Naive thymus-derived CD8-positive, alpha-beta T cell (primary cell): Measurements from ENCODE around the gene FOXP3. TPM values are rescaled to one million over a fixed set of nuclear protein-coding genes. Genes with fewer than 3 reads are reported as not detected.
"Not testable (repeated sequence)": the region's sequence is repeated elsewhere in the genome, so short reads cannot be mapped to it uniquely, and the experiment has no call there.

ENCODE experiments used
- ATAC-seq, 2 donors: fragments of 150-1000 bp; cut with Tn5 transposase in 1 of 2; sonication (Bioruptor Pico), chemical (Tn5 transposase) in 1 of 2; 1 replicate in 1 of 2; 2 replicates in 1 of 2; pipeline ENCODE4 v1.10.0; 2021; ENCODE audit warnings: mild to moderate bottlenecking in 2 of 2, moderate library complexity in 2 of 2
- POLR2A ChIA-PET: fragments of 350-600 bp; sonication (Branson Sonifier 250); formaldehyde crosslinking; loops from one replicate; lab custom pipeline; 2021; ENCODE audit warnings: antibody characterized with exemption; lab: Charles Lee
- DNase-seq, 10 donors: peaks; one replicate each; pipeline versions ENCODE4 v3.0.0 to v3.0.0-alpha.2; 2020 to 2022
- H3K27ac Mint-ChIP-seq, 10 donors: one replicate each; pipeline ENCODE4 v1.8.0; 2020 to 2022; ENCODE audit warnings: mild to moderate bottlenecking in 10 of 10, mixed read lengths in 10 of 10, moderate library complexity in 4 of 10, inconsistent platforms in 1 of 10
- H3K27me3 Mint-ChIP-seq, 5 donors: one replicate each; pipeline ENCODE4 v1.8.0; 2021 to 2022; ENCODE audit warnings: mixed read lengths in 5 of 5
- H3K36me3 Mint-ChIP-seq, 3 donors: one replicate each; pipeline ENCODE4 v1.8.0; 2020 to 2022; ENCODE audit warnings: mixed read lengths in 3 of 3, mild to moderate bottlenecking in 2 of 3, inconsistent platforms in 1 of 3
- H3K4me1 Mint-ChIP-seq, 4 donors: one replicate each; pipeline ENCODE4 v1.8.0; 2021 to 2022; ENCODE audit warnings: mixed read lengths in 4 of 4
- H3K4me3 Mint-ChIP-seq, 10 donors: one replicate each; pipeline ENCODE4 v1.8.0; 2020 to 2022; ENCODE audit warnings: mild to moderate bottlenecking in 10 of 10, mixed read lengths in 10 of 10, moderate library complexity in 6 of 10, inconsistent platforms in 1 of 10
- H3K9me3 Mint-ChIP-seq, 9 donors: one replicate each; pipeline ENCODE4 v1.8.0; 2020 to 2022; ENCODE audit warnings: mixed read lengths in 9 of 9, mild to moderate bottlenecking in 3 of 9, inconsistent platforms in 1 of 9, moderate library complexity in 1 of 9
- polyA plus RNA-seq, 3 donors: library from polyadenylated mRNA; unstranded; fragments of 300-500 nt; fragmentation: Illumina TruSeq; gene quantifications; one replicate each; pipeline ENCODE4 v1.2.3, GENCODE V29; 2021
- total RNA-seq, 8 experiments: library from RNA in 2 of 8; stranded (reverse) in 2 of 8; gene quantifications; one replicate each; pipeline ENCODE4 v1.2.3 and lab custom pipeline; 2021 to 2026

FOXP3 gene, protein sequence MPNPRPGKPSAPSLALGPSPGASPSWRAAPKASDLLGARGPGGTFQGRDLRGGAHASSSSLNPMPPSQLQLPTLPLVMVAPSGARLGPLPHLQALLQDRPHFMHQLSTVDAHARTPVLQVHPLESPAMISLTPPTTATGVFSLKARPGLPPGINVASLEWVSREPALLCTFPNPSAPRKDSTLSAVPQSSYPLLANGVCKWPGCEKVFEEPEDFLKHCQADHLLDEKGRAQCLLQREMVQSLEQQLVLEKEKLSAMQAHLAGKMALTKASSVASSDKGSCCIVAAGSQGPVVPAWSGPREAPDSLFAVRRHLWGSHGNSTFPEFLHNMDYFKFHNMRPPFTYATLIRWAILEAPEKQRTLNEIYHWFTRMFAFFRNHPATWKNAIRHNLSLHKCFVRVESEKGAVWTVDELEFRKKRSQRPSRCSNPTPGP
- total RNA-seq, result under 1 TPM; 0.18 to 0.41 TPM
- under 1 TPM in 2 of 3 donors, not detected in 1; 0.17 to 0.33 TPM for polyA plus RNA-seq
- total RNA-seq (lab: John Stamatoyannopoulos, UW), result 0 to 0.09 (median 0.07) reads per million in 6 experiments

DNA sequence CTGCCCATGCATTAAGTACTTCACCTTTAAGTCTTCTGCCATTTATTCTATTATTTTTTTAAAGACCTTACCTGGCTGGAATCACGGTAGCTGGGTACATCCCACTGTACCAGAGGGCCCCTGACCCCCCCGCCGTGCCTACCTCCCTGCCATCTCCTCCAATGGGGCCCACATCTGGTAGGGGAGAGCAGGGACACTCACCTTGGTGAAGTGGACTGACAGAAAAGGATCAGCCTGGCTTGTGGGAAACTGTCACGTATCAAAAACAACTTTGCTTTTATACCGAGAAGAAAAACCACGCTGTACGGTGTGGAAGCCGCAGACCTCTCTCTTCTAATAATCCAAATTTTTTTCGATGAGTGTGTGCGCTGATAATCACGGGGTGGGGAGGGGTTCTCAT, at the start of gene FOXP3:
Gene FOXP3, minus strand, starts transcription at position 251 of the 400 bp plus-strand sequence. CDS start 6,205 bp downstream, outside the sequence.
- POLR2A ChIA-PET, result interaction anchor here (2.2 kb wide), 1 partner anchor 9 kb away, joined by 5 read pairs; no protein-coding TSS in a partner anchor
- DNase-seq, result no peak
- no peak for ATAC-seq
- Mint-ChIP-seq H3K27me3 (no peaks in the 10 kb centered on the region), H3K9me3 (no peaks in the 10 kb centered on the region), H3K4me3 (no peak within 1 kb of the TSS), H3K4me1 (peaks cover 4 to 27% (median 16%) of the 10 kb centered on the region in 4 donors), H3K27ac (no peak within 1 kb of the TSS), H3K36me3 (no peaks in the 10 kb centered on the region)

DNA sequence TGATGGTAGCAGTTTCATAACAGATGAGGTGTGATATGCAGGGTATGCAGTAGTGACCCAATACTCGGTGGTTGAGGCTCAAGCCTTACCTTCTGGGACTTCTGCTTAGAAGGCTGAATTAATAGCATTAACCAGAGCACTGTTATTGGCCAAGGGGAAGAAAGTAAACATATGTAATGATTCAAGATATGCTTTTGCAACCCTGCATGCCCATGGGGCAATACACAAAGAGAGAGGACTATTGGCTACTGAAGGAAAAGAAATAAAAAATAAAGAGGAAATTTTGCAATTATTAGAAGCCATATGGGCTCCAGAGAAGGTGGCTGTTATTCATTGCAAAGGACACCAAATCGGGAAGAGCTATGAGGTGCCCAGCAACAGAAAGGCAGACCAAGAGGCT, 47.7 kb upstream of the FOXP3 start:
- ATAC-seq (no peak), DNase-seq (no peak)
- no peaks in the 10 kb centered on the region for H3K36me3 Mint-ChIP-seq
- H3K4me3 Mint-ChIP-seq, result no peak overlapping the region
- H3K27ac Mint-ChIP-seq, result no peak overlapping the region
- peaks cover 14 to 24% (median 22%) of the 10 kb centered on the region in 4 donors for H3K4me1 Mint-ChIP-seq
- no peaks in the 10 kb centered on the region for H3K9me3 Mint-ChIP-seq
- POLR2A ChIA-PET, result no interaction called here
- H3K27me3 Mint-ChIP-seq, result no peaks in the 10 kb centered on the region

DNA sequence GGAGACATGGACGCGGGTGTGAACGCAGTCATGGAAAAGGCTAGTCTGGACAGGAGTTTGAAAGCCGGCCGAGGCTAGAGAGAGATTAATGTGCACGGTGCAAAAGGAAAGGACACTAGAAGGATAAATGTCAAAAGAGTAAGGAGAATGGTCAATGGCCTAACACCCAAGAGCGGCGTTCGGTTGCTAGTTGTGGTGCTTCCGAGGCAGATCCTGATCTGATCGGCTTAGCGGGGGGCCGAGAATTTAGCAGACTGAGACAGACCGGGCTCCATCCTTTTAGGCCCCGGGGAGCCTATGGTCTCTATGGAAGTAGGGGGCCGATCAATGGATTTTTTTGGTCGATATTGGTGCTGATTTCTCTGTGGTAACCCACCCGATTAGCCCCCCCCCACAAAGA, 45.9 kb upstream of the FOXP3 start:
- peaks cover 14 to 24% (median 22%) of the 10 kb centered on the region in 4 donors for H3K4me1 Mint-ChIP-seq
- H3K9me3 Mint-ChIP-seq, result no peaks in the 10 kb centered on the region
- H3K27me3 Mint-ChIP-seq, result no peaks in the 10 kb centered on the region
- H3K27ac Mint-ChIP-seq, result peak overlapping the region; percentile 78 to 99 (median 98)
- peak overlapping the region in 5 of 10 donors; percentile 28 to 92 (median 89) for H3K4me3 Mint-ChIP-seq
- DNase-seq, result no peak
- POLR2A ChIA-PET, result interaction anchor here (1.2 to 2.8 kb wide), 4 partner anchors 18 to 75 kb away, joined by 7 to 22 read pairs (median 12); partner anchors contain the start of genes CCDC22 and PPP1R3F
- H3K36me3 Mint-ChIP-seq, result no peaks in the 10 kb centered on the region
- ATAC-seq, result no peak

DNA sequence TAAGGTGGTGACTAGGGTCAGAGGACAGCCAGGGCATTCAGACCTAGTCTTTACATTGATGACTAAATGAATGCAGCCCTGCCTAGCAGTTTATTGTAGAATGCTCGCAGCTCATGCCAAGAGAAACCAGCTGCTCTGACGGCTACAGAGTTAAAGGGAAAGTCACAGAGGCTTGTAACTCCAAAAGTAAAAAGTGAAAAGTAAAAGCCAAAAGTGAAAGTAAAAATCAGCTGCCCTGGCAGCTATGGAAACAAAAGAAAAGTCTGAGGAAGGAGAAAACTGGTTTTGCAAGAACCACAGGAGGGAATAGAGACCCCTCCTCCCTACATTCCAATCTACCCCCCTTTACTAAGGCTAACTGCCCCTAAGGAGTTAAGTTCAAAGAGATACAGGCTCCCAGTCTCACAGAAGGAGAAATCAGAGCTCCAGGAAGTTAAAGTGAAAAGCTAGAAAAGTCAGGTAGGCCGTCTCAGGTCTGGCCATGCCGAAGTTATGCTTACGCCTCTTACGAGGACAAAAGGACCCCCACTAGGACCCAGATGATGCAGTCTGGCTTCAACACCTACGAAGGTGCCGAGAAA, 45.0 kb upstream of the FOXP3 start:
- peak overlapping the region; percentile 77 to 93 (median 86) for H3K4me3 Mint-ChIP-seq
- peak overlapping the region; percentile 93 to 99 (median 98) for H3K27ac Mint-ChIP-seq
- DNase-seq (peak in 6 of 10 donors; percentile 1 to 60 (median 36)), ATAC-seq (peak; percentile 65 to 83)
- H3K36me3 Mint-ChIP-seq, result no peaks in the 10 kb centered on the region
- no peaks in the 10 kb centered on the region for H3K27me3 Mint-ChIP-seq
- peaks cover 14 to 24% (median 22%) of the 10 kb centered on the region in 4 donors for H3K4me1 Mint-ChIP-seq
- no peaks in the 10 kb centered on the region for H3K9me3 Mint-ChIP-seq
- POLR2A ChIA-PET, result interaction anchor here (0.7 to 2.8 kb wide), 9 partner anchors 17 to 351 kb away, joined by 3 to 22 read pairs (median 7); partner anchors contain the start of genes CCDC22, GRIPAP1 and PPP1R3F

DNA sequence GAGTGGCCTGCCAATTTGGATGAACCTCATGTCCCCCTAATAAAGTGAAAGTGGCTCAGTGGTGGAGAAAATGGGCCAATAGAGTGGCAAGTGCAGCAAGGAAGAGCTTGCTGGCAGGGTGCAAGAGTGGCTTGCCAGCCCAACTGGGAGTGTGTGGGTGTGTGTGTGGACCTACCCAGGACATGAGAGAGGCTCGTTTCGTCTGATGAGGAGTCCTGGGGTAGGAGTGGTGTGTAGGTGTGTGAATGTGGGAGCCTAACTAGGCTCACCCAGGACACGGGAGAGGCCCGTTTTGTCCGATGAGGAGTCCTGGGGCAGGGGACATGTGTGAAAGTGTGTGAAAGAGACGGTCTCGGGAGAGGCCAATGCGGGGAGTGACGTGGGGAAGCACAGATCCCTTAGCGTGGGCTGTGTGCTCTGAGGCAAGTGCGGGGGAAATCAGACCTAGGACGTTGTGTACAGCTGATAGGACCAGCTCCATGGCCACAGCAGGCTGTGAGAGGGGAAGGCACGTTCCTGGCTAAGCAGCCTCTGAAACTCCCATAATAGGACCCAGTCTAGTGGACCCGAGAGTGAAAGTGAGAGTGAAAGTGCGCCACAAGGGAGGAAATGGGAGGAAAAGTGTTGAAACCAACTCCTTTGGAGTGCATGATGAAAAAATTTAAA, 44.2 kb upstream of the FOXP3 start:
- DNase-seq (peak in 7 of 10 donors; percentile 1 to 44 (median 17)), ATAC-seq (peak; percentile 59 to 81)
- peaks cover 14 to 24% (median 22%) of the 10 kb centered on the region in 4 donors for H3K4me1 Mint-ChIP-seq
- peak overlapping the region; percentile 93 to 99 (median 98) for H3K27ac Mint-ChIP-seq
- H3K9me3 Mint-ChIP-seq, result no peaks in the 10 kb centered on the region
- no peaks in the 10 kb centered on the region for H3K36me3 Mint-ChIP-seq
- no peaks in the 10 kb centered on the region for H3K27me3 Mint-ChIP-seq
- POLR2A ChIA-PET, result interaction anchor here (0.6 to 2.8 kb wide), 9 partner anchors 17 to 350 kb away, joined by 3 to 22 read pairs (median 5); partner anchors contain the start of genes GRIPAP1 and PPP1R3F
- peak overlapping the region; percentile 77 to 93 (median 86) for H3K4me3 Mint-ChIP-seq

DNA sequence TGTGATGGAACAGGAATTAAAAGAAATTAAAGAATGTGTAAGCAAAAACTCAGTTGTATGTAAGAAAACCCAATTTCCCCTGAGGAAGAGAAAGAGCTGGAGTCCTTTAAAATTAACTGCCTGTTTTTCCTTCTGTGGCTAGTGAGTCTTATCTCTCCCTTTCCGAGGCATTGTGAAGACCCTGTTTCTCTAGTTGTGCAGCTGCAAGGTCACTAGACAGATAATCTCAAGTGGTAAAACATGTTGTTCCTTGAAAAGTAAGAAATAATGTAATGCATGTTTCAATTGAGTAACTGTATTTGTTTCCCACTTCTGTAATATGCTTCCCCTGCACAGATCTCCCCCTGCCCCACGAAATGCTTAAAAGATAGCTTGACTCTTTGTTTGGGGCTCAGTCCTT, 43.3 kb upstream of the FOXP3 start:
- peak overlapping the region in 9 of 10 donors; percentile 2 to 99 (median 77) for H3K27ac Mint-ChIP-seq
- not testable (repeated sequence) for ATAC-seq, H3K27me3 Mint-ChIP-seq, H3K9me3 Mint-ChIP-seq, H3K36me3 Mint-ChIP-seq, DNase-seq
- peak overlapping the region in 2 of 10 donors; percentile 38 to 89 for H3K4me3 Mint-ChIP-seq
- H3K4me1 Mint-ChIP-seq, result peaks cover 14 to 24% (median 22%) of the 10 kb centered on the region in 4 donors
- POLR2A ChIA-PET, result interaction anchor here (0.7 to 2.8 kb wide), 5 partner anchors 16 to 306 kb away, joined by 4 to 17 read pairs (median 5); partner anchors contain the start of genes GRIPAP1 and PPP1R3F

DNA sequence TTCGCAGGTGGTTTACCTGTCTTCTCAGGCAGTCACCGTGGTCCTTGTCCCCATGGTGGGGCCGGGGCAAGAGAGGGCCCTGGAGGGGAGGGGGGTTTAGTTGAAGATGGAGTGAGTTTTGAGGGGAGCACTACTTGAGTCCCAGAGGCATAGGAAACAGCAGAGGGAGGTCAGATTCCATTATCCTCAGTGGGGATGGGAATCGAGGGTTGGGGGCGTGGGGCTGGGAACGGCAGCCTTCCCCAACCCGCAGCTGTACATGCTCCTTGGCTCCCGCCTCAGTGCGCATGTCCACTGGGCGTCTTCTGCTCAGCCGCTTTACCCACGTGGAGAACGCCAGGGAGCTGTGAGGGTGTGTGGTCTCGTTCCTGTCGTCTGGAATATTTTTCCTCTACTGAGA, 38.8 kb upstream of the FOXP3 start, which contains the start of gene GAGE10:
Gene GAGE10, plus strand, starts transcription at position 301 of the 400 bp plus-strand sequence. CDS start 1,214 bp downstream, outside the sequence.
- no peak for ATAC-seq

DNA sequence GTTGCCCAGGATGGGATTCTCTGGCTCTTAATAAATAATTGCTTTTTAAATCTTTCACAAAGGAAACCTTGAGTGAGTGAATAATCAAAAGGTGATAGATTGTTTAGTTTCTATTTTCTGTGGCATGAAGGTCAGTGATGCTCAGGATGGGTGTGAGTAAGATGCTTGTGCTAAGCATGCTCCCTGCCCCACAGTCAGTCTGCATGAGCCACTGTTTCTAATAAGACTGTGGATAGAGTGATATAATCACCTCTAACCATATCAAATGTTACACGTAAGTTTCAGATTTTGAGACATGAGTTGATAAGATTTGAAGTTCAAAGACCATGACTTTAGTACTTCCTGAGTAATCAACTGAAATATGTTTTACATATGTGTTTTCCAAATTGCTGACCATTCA, 36.2 kb upstream of the FOXP3 start:
- H3K27ac Mint-ChIP-seq, result no peak overlapping the region
- peaks cover 0 to 5% (median 1%) of the 10 kb centered on the region in 3 donors for H3K36me3 Mint-ChIP-seq
- no peaks in the 10 kb centered on the region for H3K27me3 Mint-ChIP-seq
- H3K9me3 Mint-ChIP-seq, result no peaks in the 10 kb centered on the region
- peaks cover 0 to 10% (median 3%) of the 10 kb centered on the region in 4 donors for H3K4me1 Mint-ChIP-seq
- POLR2A ChIA-PET, result no interaction called here
- DNase-seq (no peak), ATAC-seq (no peak)
- H3K4me3 Mint-ChIP-seq, result no peak overlapping the region

More for the DNA sequence above, 38.8 kb upstream of the FOXP3 start, which contains the start of gene GAGE10:
- peaks cover 0 to 2% (median 1%) of the 10 kb centered on the region in 4 donors for H3K4me1 Mint-ChIP-seq
- no peaks in the 10 kb centered on the region for H3K27me3 Mint-ChIP-seq
- POLR2A ChIA-PET, result no interaction called here
- peak within 1 kb of the TSS in 4 of 10 donors; percentile 35 to 56 (median 48) for H3K27ac Mint-ChIP-seq
- no peaks in the 10 kb centered on the region for H3K9me3 Mint-ChIP-seq
- no peak for DNase-seq
- H3K36me3 Mint-ChIP-seq, result peaks cover 0 to 5% (median 1%) of the 10 kb centered on the region in 3 donors
- no peak within 1 kb of the TSS for H3K4me3 Mint-ChIP-seq

DNA sequence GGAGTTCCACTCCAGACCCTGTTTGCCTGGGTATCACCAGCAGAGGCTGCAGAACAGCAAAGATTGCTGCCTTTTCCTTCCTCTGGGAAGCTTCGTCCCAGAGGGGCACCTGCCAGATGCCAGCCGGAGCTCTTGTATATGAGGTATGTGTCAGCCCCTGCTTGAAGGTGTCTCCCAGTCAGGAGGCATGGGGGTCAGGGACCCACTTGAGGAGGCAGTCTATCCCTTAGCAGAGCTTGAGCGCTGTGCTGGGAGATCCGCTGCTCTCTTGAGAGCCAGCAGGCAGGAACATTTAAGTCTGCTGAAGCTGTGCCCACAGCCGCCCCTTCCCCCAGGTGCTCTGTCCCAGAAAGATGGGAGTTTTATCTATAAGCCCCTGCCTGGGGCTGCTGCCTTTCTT, 34.8 kb upstream of the FOXP3 start:
- H3K27ac Mint-ChIP-seq, result not testable (repeated sequence)

DNA sequence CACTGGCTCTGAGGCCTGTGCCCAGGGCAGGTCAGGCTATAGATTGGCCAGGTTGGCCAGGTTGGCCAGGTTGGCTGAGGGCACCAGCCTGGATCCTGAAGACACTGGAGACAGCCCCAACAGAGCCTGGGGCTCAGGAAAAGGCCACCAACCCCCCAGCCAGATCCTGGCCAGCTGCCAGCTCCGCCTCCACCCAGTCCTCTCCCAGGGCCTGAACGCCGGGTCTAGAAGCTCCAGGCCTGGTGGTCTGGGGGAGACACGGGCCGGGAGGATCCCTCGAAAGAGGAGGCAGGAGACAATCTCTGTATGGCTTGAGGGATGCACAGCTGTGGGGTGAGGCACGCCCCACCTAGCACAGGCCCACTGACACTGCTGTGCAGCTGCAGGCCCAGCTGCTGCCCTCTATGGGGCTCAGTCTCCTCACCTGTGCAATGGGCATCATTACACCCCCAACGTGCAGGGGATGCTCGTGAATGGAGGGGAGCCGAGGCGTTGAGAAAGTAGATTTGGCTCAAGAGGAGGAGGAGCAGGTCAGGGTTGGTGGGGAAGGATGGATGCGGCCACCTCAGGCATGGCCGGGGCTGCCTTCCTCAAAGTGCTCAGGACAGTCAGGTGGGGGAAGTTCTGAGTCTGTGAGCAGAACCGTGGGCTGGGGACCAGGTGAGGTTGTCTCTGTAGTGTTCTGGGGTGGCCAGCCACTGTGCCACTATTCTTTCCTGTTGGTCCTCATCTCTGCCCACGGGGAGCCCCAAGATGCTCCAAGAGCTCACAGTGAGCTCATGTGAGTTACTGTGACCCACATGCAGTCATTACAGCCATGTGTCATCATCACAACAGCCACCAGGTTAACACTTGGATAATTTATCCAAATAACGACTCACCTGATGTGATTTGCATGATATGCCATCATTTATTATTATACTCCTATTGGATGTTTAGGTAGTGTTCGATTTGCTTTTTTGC, 28.2 kb upstream of the FOXP3 start:
- Mint-ChIP-seq H3K9me3 (no peaks in the 10 kb centered on the region), H3K27ac (peak overlapping the region in 2 of 10 donors; percentile 38 to 68), H3K36me3 (no peaks in the 10 kb centered on the region), H3K27me3 (no peaks in the 10 kb centered on the region), H3K4me3 (peak overlapping the region in 5 of 10 donors; percentile 26 to 71 (median 50)), H3K4me1 (peaks cover 19 to 46% (median 33%) of the 10 kb centered on the region in 4 donors)
- POLR2A ChIA-PET, result interaction anchor here (1.1 to 2.0 kb wide), 2 partner anchors 15 to 17 kb away, joined by 4 to 7 read pairs; no protein-coding TSS in a partner anchor
- ATAC-seq (no peak), DNase-seq (no peak)

More for the DNA sequence above, 34.8 kb upstream of the FOXP3 start:
- H3K4me3 Mint-ChIP-seq, ATAC-seq, H3K36me3 Mint-ChIP-seq, H3K27me3 Mint-ChIP-seq, DNase-seq, POLR2A ChIA-PET, H3K9me3 Mint-ChIP-seq: not testable (repeated sequence)
- peaks cover 0 to 10% (median 3%) of the 10 kb centered on the region in 4 donors for H3K4me1 Mint-ChIP-seq
